Fibroblast of lung (primary cell): ENCODE measurements around the gene COL27A1. TPM values are rescaled to one million over a fixed set of nuclear protein-coding genes. Genes with fewer than 3 reads are reported as not detected.

ENCODE experiments used
- DNase-seq, 2 donors: peaks; one replicate each; pipeline versions ENCODE4 v3.0.0 to v3.0.0-alpha.2; 2010; ENCODE audit warnings: low read depth in 2 of 2
- H2AFZ ChIP-seq: 2 replicates; pipeline ENCODE4 v1.5.1; 2012; ENCODE audit warnings: low read length, control low read depth, inconsistent platforms
- H3K27ac ChIP-seq: 2 replicates; pipeline ENCODE4 v1.5.1; 2011; ENCODE audit warnings: low read length, control low read depth; ENCODE audit not compliant: insufficient read depth
- H3K27me3 ChIP-seq: 2 replicates; pipeline ENCODE4 v1.5.1; 2011; ENCODE audit warnings: mild to moderate bottlenecking, low read length; ENCODE audit not compliant: control insufficient read depth, insufficient read depth
- H3K36me3 ChIP-seq: 2 replicates; pipeline ENCODE4 v1.5.1; 2011; ENCODE audit warnings: low read length; ENCODE audit not compliant: control insufficient read depth, insufficient read depth
- H3K4me1 ChIP-seq: 2 replicates; pipeline ENCODE4 v1.5.1; 2011; ENCODE audit warnings: low read length; ENCODE audit not compliant: control insufficient read depth, insufficient read depth; ENCODE audit errors: extremely low read depth
- H3K4me2 ChIP-seq: 2 replicates; pipeline ENCODE4 v1.5.1; 2011; ENCODE audit warnings: low read length, control low read depth; ENCODE audit not compliant: insufficient read depth; ENCODE audit errors: extremely low read depth
- H3K4me3 ChIP-seq, 4 experiments: fragments of 200-600 bp in 1 of 4; sonication (generic) in 1 of 4; replicated peaks in 1 of 4; 2 replicates each; pipeline ENCODE4 v1.5.1; 2011 to 2016; ENCODE audit warnings: low read length in 4 of 4, low read depth in 3 of 4, mild to moderate bottlenecking in 3 of 4, control low read depth in 2 of 4, inconsistent platforms in 1 of 4, mixed read lengths in 1 of 4; ENCODE audit not compliant: insufficient read depth in 1 of 4; ENCODE audit errors: control extremely low read depth in 1 of 4
- H3K79me2 ChIP-seq: 2 replicates; pipeline ENCODE4 v1.5.1; 2012; ENCODE audit warnings: mild to moderate bottlenecking, low read length, inconsistent platforms; ENCODE audit not compliant: control insufficient read depth, insufficient read depth
- H3K9ac ChIP-seq: 2 replicates; pipeline ENCODE4 v1.5.1; 2011; ENCODE audit warnings: mild to moderate bottlenecking, low read length, control low read depth; ENCODE audit not compliant: insufficient read depth
- H3K9me3 ChIP-seq: 2 replicates; pipeline ENCODE4 v1.5.1; 2012; ENCODE audit warnings: low read depth, low read length; ENCODE audit not compliant: control insufficient read depth, insufficient read depth
- H4K20me1 ChIP-seq: 2 replicates; pipeline ENCODE4 v1.5.1; 2011; ENCODE audit warnings: low read length; ENCODE audit not compliant: control insufficient read depth, insufficient read depth; ENCODE audit errors: extremely low read depth
- CTCF ChIP-seq, 2 donors: IDR thresholded peaks in 1 of 2; conservative IDR thresholded peaks in 1 of 2; 1 replicate in 1 of 2; 2 replicates in 1 of 2; pipeline ENCODE4 v1.5.1; 2011 to 2012; ENCODE audit warnings: low read length in 2 of 2, control low read depth in 1 of 2, inconsistent platforms in 1 of 2, low read depth in 1 of 2, mild to moderate bottlenecking in 1 of 2
- EZH2 ChIP-seq: IDR thresholded peaks from 2 replicates; pipeline ENCODE4 v1.5.1; 2012; ENCODE audit warnings: low read length, control low read depth, mild to moderate bottlenecking; ENCODE audit errors: missing control alignments
- polyA plus RNA-seq, 2 donors: library from polyadenylated mRNA; depleted of rRNA in 1 of 2; stranded (reverse) in 1 of 2; unstranded in 1 of 2; fragments of >200 nt; gene quantifications; 2 replicates each; pipeline ENCODE4 v1.2.1, GENCODE V29; 2011 to 2012; ENCODE audit warnings: missing spikeins in 1 of 2
- total RNA-seq: library from RNA; depleted of rRNA; stranded (reverse); fragments of >200 nt; gene quantifications from 2 replicates; pipeline ENCODE4 v1.2.1, GENCODE V29; 2014

Gene COL27A1
- total and polyA plus RNA-seq, 2 donors (not counting 1 experiment from before 2014, with no cell fraction given), result 2.4 to 5.4 TPM

- TF ChIP-seq EZH2 (no peak), CTCF (conservative IDR thresholded peaks at IDR 0.05 in 1 of 2, IDR thresholded peaks at IDR 0.05 in 1 of 2; ENCODE audit: low read depth in 1 of 2, low read length in 2 of 2) (no peak)
- Histone ChIP-seq H2AFZ (no peak overlapping the region), H3K27ac (no peak overlapping the region), H3K9me3 (no peaks in the 10 kb centered on the region), H3K4me1 (no peaks in the 10 kb centered on the region), H3K79me2 (no peaks in the 10 kb centered on the region), H4K20me1 (no peaks in the 10 kb centered on the region), H3K4me3 (no peak overlapping the region), H3K36me3 (no peaks in the 10 kb centered on the region), H3K4me2 (no peak overlapping the region), H3K9ac (no peak overlapping the region), H3K27me3 (no peaks in the 10 kb centered on the region)
- DNase-seq, result no peak
Observed at GRCh38 chr9:114256827-114257328, 101.5 kb downstream of the COL27A1 start.

- Histone ChIP-seq H3K4me2 (no peak overlapping the region), H3K4me1 (no peaks in the 10 kb centered on the region), H4K20me1 (no peaks in the 10 kb centered on the region), H3K27me3 (no peaks in the 10 kb centered on the region), H3K4me3 (no peak overlapping the region), H3K79me2 (no peaks in the 10 kb centered on the region), H3K27ac (no peak overlapping the region), H2AFZ (no peak overlapping the region), H3K9me3 (no peaks in the 10 kb centered on the region), H3K36me3 (no peaks in the 10 kb centered on the region), H3K9ac (no peak overlapping the region)
- TF ChIP-seq EZH2 (no peak), CTCF (conservative IDR thresholded peaks at IDR 0.05 in 1 of 2, IDR thresholded peaks at IDR 0.05 in 1 of 2; ENCODE audit: low read depth in 1 of 2, low read length in 2 of 2) (no peak)
- no peak for DNase-seq
Observed at GRCh38 chr9:114258218-114258617, 102.9 kb downstream of the COL27A1 start.

GRCh38 chr9:114258866-114259797, 103.8 kb downstream of the COL27A1 start:
- no peak for TF ChIP-seq CTCF (conservative IDR thresholded peaks at IDR 0.05 in 1 of 2, IDR thresholded peaks at IDR 0.05 in 1 of 2; ENCODE audit: low read depth in 1 of 2, low read length in 2 of 2)
- no peak for TF ChIP-seq EZH2
- H3K4me3 ChIP-seq, result no peak overlapping the region

More at GRCh38 chr9:114258866-114259797, 103.8 kb downstream of the COL27A1 start:
- H3K9me3 ChIP-seq, result no peaks in the 10 kb centered on the region
- H3K9ac ChIP-seq, result no peak overlapping the region
- no peak for DNase-seq
- H4K20me1 ChIP-seq, result no peaks in the 10 kb centered on the region
- no peaks in the 10 kb centered on the region for H3K27me3 ChIP-seq
- H3K27ac ChIP-seq, result no peak overlapping the region
- no peak overlapping the region for H3K4me2 ChIP-seq
- H3K4me1 ChIP-seq, result no peaks in the 10 kb centered on the region
- H2AFZ ChIP-seq, result no peak overlapping the region
- no peaks in the 10 kb centered on the region for H3K36me3 ChIP-seq
- no peaks in the 10 kb centered on the region for H3K79me2 ChIP-seq
